Psoas muscle (tissue), 8 donors: Measurements from ENCODE around the gene RAB17. TPM values are rescaled to one million over a fixed set of nuclear protein-coding genes. Genes with fewer than 3 reads are reported as not detected.
A peak's percentile ranks its signal among the peaks of the same experiment; 100 is the strongest.

ENCODE experiments used
- ATAC-seq, 4 donors: fragments of 200-7000 bp; cut with Tn5 transposase; one replicate each; pipeline ENCODE4 v1.9.1; 2020; ENCODE audit warnings: moderate library complexity in 3 of 4, mild to moderate bottlenecking in 2 of 4
- DNase-seq, 2 donors: peaks; one replicate each; pipeline ENCODE4 v3.0.0-alpha.2; 2020
- H3K27ac ChIP-seq: fragments of 200-600 bp; one replicate; pipeline ENCODE4 v1.8.0; 2022
- H3K27me3 ChIP-seq, 3 donors: fragments of 200-600 bp in 1 of 3; one replicate each; pipeline versions ENCODE4 v1.6.1 to v1.8.0; 2013 to 2022; ENCODE audit warnings: low read length in 2 of 3, mild to moderate bottlenecking in 2 of 3, moderate library complexity in 1 of 3; ENCODE audit not compliant: insufficient read depth in 3 of 3
- H3K36me3 ChIP-seq, 2 donors: fragments of 200-600 bp in 1 of 2; one replicate each; pipeline versions ENCODE4 v1.6.1 to v1.8.0; 2013 to 2022; ENCODE audit warnings: low read depth in 1 of 2, mild to moderate bottlenecking in 1 of 2, moderate library complexity in 1 of 2; ENCODE audit not compliant: insufficient read depth in 1 of 2
- H3K4me1 ChIP-seq: fragments of 200-600 bp; one replicate; pipeline ENCODE4 v1.8.0; 2022
- H3K4me3 ChIP-seq: fragments of 200-600 bp; one replicate; pipeline ENCODE4 v1.8.0; 2022; ENCODE audit warnings: mild to moderate bottlenecking
- H3K9me3 ChIP-seq: fragments of 200-600 bp; one replicate; pipeline ENCODE4 v1.8.0; 2022
- CTCF ChIP-seq: fragments of 200-600 bp; IDR thresholded peaks from one replicate; pipeline ENCODE4 v1.8.0; 2022; ENCODE audit warnings: antibody characterized with exemption
- WGBS, 3 donors: extraction: QIAGEN DNeasy Blood & Tissue Kit; methylation state at CpG; one replicate each; pipeline versions ENCODE4 v1.1.6 to v1.1.7; 2013; 5-methylcytosine and 5-hydroxymethylcytosine counted together
- intact Hi-C, 2 donors: fragments of 100-400 bp; cut with DNase I; formaldehyde crosslinking; loops; one replicate each; pipeline versions ENCODE4 v1.11.0 to v1.14.2; 2022
- polyA plus RNA-seq, 3 donors: library from polyadenylated mRNA; stranded (reverse); fragments of 200-250 nt; gene quantifications; one replicate each; pipeline ENCODE4 v1.2.3, GENCODE V29; 2013
- total RNA-seq, 4 donors: library from RNA; stranded (reverse); fragmentation: NEBNext Ultra II Directional in 2 of 4; extraction: Animal tissue kit (Norgen Biotek cat#: 25700) in 2 of 4; gene quantifications; one replicate each; pipeline versions ENCODE4 v1.2.1 to v1.2.4, GENCODE V29; 2021 to 2023
- donor health status: healthy with polysubstance abuse.
- donor health status: DM: no; HTN: no; CAD: no; lungs with moderate emphysema.
- donor health status: Bipolar disorder and iron deficiency.
- donor health status: healthy.
- donor health status: DM: yes; HTN: yes; CAD: no.
- donor health status: DM: no; HTN: no; CAD: no.
- donor health status: DM: no; HTN: no; CAD: no.
- donor health status: DM: yes; HTN: yes; CAD: no.

RAB17 gene
- total and polyA plus RNA-seq, 7 donors: 0.52 to 1.5 (median 1.2) TPM

DNA sequence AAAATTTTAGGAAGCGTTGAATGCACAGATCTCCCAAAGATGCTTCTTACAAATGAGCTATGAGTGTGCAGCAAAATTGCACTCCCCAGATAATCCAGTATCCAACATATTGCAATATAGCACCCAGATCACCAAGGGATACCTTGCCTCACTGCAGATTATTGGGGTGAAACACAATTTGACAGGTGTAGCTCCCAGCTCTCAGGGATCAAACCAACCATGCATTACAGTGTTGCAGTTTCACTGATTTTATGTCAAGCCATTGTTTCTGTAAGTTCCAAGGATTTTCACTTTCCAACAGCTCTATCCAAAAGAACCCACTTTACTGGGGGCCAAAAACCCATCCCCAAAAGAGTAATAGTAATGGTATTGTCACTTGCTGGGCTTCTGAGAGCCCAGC lies 35.0 kb downstream of the RAB17 start:
- H3K9me3 ChIP-seq: peaks cover 8% of the 10 kb centered on the region
- intact Hi-C loops: no loop called here
- H3K4me1 ChIP-seq: peaks cover 12% of the 10 kb centered on the region
- H3K27ac ChIP-seq: no peak overlapping the region
- H3K27me3 ChIP-seq: no peaks in the 10 kb centered on the region
- H3K36me3 ChIP-seq: no peaks in the 10 kb centered on the region
- ATAC-seq (no peak), DNase-seq (no peak)
- no peak overlapping the region for H3K4me3 ChIP-seq
- WGBS, 3 donors: 86 to 100% (median 97%) methylated on average over 1 of the region's 1 CpG
- TF ChIP-seq CTCF: no peak

DNA sequence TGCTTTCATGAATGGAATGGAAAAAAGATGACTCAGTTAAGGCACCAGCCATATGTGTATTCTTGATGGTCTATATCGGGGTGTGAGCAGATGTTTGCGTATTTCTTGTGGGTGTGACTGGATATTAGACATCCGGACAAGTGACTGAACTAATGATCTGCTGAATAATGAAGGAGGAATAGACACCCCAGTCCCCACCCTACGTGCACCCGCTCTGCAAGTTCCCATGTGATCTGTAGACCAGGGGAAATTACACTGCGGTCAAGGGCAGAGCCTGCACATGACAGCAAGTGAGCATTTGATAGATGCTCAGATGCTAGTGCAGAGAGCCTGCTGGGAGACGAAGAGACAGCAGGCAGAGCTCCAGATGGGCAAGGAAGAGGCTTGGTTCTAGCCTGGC lies 36.6 kb downstream of the RAB17 start:
- Histone ChIP-seq H3K4me1 (peaks cover 4% of the 10 kb centered on the region), H3K27me3 (no peaks in the 10 kb centered on the region), H3K9me3 (peaks cover 8% of the 10 kb centered on the region), H3K36me3 (no peaks in the 10 kb centered on the region), H3K27ac (no peak overlapping the region), H3K4me3 (no peak overlapping the region)
- 86 to 89% (median 88%) methylated on average over 7 of the region's 7 CpGs for WGBS, 3 donors
- intact Hi-C loops: no loop called here
- DNase-seq: no peak
- no peak for TF ChIP-seq CTCF
- ATAC-seq: no peak

DNA sequence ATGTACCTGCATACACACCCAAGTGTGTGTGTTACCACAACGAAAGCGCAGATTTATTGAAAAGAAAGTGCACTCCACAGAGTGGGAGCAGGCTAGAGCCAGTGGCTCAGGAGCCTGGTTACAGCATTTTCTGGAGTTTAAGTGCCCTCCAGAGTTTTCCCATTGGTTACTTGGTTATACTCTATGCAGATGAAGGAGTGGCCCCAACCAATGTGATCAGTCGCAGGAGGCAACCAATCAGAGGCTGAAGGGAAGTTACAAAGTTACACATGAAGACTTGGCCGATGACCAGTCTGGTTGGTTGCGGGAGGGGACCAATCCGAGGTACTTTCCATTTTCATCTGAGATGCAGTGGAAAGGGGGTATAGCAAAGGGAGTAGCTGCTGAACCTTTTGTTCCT lies 37.6 kb downstream of the RAB17 start:
- Histone ChIP-seq H3K4me1 (no peaks in the 10 kb centered on the region), H3K27me3 (no peaks in the 10 kb centered on the region), H3K4me3 (no peak overlapping the region), H3K9me3 (peaks cover 8% of the 10 kb centered on the region), H3K36me3 (no peaks in the 10 kb centered on the region), H3K27ac (no peak overlapping the region)
- intact Hi-C loops: no loop called here
- TF ChIP-seq CTCF: no peak
- no peak for DNase-seq
- WGBS, 3 donors: 82 to 97% (median 90%) methylated on average over 6 of the region's 6 CpGs
- ATAC-seq: no peak

DNA sequence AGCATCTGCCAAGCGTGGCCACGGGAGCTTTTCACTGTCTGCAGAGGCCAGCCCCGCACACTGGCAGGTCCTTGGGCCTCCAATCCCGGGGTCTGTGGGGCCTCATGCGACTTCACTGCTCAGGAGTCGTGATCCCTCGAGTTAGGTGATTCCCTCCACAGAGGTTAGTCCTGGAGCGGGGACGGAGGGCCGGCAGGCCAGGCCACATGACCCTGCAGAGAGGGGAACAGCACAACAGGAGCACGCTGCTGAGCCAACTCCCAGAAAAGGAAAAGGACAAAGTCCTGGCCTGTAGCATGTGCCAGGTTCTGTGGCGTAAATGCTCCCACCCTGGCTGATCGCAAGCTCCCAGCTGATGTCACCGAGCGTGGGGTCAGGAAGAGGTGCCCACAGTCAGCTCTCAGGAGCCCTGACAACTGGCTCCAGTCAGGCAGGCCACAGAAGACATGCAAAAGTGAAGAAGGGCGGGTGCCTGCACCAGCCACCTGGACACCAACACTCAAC lies 39.4 kb downstream of the RAB17 start:
- TF ChIP-seq CTCF: no peak
- WGBS, 3 donors: 70 to 90% (median 76%) methylated on average over 15 to 16 of the region's 16 CpGs
- no peak overlapping the region for H3K27ac ChIP-seq
- H3K9me3 ChIP-seq: peaks cover 8% of the 10 kb centered on the region
- peak in 1 of 2 donors; percentile 39 for DNase-seq
- no peaks in the 10 kb centered on the region for H3K36me3 ChIP-seq
- intact Hi-C loops: no loop called here
- no peaks in the 10 kb centered on the region for H3K4me1 ChIP-seq
- ATAC-seq: no peak
- no peaks in the 10 kb centered on the region for H3K27me3 ChIP-seq
- H3K4me3 ChIP-seq: no peak overlapping the region
